Prostate gland (tissue), 2 donors: ENCODE measurements around the gene PPP4R4. TPM values are rescaled to one million over a fixed set of nuclear protein-coding genes. Genes with fewer than 3 reads are reported as not detected.

Experiments used
- DNase-seq: peaks from one replicate; pipeline ENCODE4 v3.0.0-alpha.2; 2019; ENCODE audit warnings: low spot score
- H3K27ac ChIP-seq, 2 donors: fragments of 200-600 bp; sonication (generic); 2 replicates each; pipeline ENCODE4 v1.5.1; 2017 to 2019
- H3K27me3 ChIP-seq: fragments of 200-600 bp; sonication (generic); replicated peaks from 2 replicates; pipeline ENCODE4 v1.5.1; 2019; ENCODE audit not compliant: insufficient read depth
- H3K36me3 ChIP-seq, 2 donors: fragments of 200-600 bp; sonication (generic); 1 replicate in 1 of 2; 2 replicates in 1 of 2; pipeline versions ENCODE4 v1.5.1 to v1.8.1; 2017 to 2019
- H3K4me1 ChIP-seq: fragments of 200-600 bp; sonication (generic); replicated peaks from 2 replicates; pipeline ENCODE4 v1.5.1; 2019
- H3K4me3 ChIP-seq, 2 donors: fragments of 200-600 bp; sonication (generic); 2 replicates each; pipeline ENCODE4 v1.5.1; 2017 to 2019
- H3K9me3 ChIP-seq: fragments of 200-600 bp; sonication (generic); 2 replicates; pipeline ENCODE4 v1.5.1; 2017
- CTCF ChIP-seq, 4 experiments: fragments of 200-600 bp in 2 of 4; fragments of 450-650 bp in 2 of 4; sonication (generic) in 2 of 4; IDR thresholded peaks; 1 replicate in 3 of 4; 2 replicates in 1 of 4; pipeline ENCODE4 v1.5.1; 2016 to 2019; ENCODE audit warnings: antibody characterized with exemption in 4 of 4, mild to moderate bottlenecking in 2 of 4, moderate library complexity in 2 of 4
- POLR2A ChIP-seq: fragments of 450-650 bp; IDR thresholded peaks from one replicate; pipeline ENCODE4 v1.6.1; 2016; ENCODE audit warnings: antibody characterized with exemption, mild to moderate bottlenecking
- POLR2AphosphoS5 ChIP-seq: sonication (generic); formaldehyde crosslinking; IDR thresholded peaks from one replicate; pipeline ENCODE4 v1.6.1; 2017; ENCODE audit warnings: antibody characterized with exemption
- WGBS: methylation state at CpG from one replicate; pipeline ENCODE4 v1.1.5; 2018; 5-methylcytosine and 5-hydroxymethylcytosine counted together
- intact Hi-C: fragments of 100-400 bp; cut with DNase I; formaldehyde crosslinking; loops from one replicate; pipeline ENCODE4 v1.14.2; 2022
- total RNA-seq, 2 donors: library from RNA; depleted of rRNA; stranded (reverse); fragments of >200 nt; gene quantifications; one replicate each; pipeline ENCODE4 v1.1.0, GENCODE V29; 2016

Gene PPP4R4
- total RNA-seq, 2 donors from 2014 or later = 0.32 to 9.5 TPM

GRCh38 chr14:94129758-94130414, 44.2 kb upstream of the PPP4R4 start:
- peak overlapping the region; percentile 56 to 62 for H3K27ac ChIP-seq
- peak overlapping the region; percentile 26 to 33 for H3K4me3 ChIP-seq
- intact Hi-C loops = loop anchor here (5.0 to 10.0 kb wide), 2 partner anchors 48 to 195 kb away; partner anchors contain the start of genes DDX24 and IFI27L1
- no peak for DNase-seq
- no peaks in the 10 kb centered on the region for H3K4me1 ChIP-seq
- no peaks in the 10 kb centered on the region for H3K36me3 ChIP-seq
- WGBS = under 1% methylated on average over 12 of the region's 12 CpGs
- no peaks in the 10 kb centered on the region for H3K9me3 ChIP-seq
- TF ChIP-seq CTCF (IDR thresholded peaks at IDR 0.05) = no peak
- TF ChIP-seq POLR2AphosphoS5 = no peak
- TF ChIP-seq POLR2A = no peak
- H3K27me3 ChIP-seq = no peaks in the 10 kb centered on the region

- TF ChIP-seq POLR2AphosphoS5 = no peak
- peak; percentile 36 to 68 (median 60) for TF ChIP-seq CTCF (IDR thresholded peaks at IDR 0.05)
- intact Hi-C loops = loop anchor here (10.0 kb wide), 1 partner anchor 198 kb away; no protein-coding TSS in a partner anchor
- Histone ChIP-seq H3K4me3 (no peak overlapping the region), H3K4me1 (no peaks in the 10 kb centered on the region), H3K27me3 (no peaks in the 10 kb centered on the region), H3K36me3 (no peaks in the 10 kb centered on the region), H3K9me3 (no peaks in the 10 kb centered on the region), H3K27ac (no peak overlapping the region)
- peak; percentile 37 for DNase-seq
- WGBS = 45% methylated on average over 4 of the region's 4 CpGs
Measured at GRCh38 chr14:94132285-94132887, 41.7 kb upstream of the PPP4R4 start.

GRCh38 chr14:94135476-94135875, 38.6 kb upstream of the PPP4R4 start:
- Histone ChIP-seq H3K27ac (no peak overlapping the region), H3K4me3 (no peak overlapping the region), H3K27me3 (no peaks in the 10 kb centered on the region), H3K9me3 (no peaks in the 10 kb centered on the region), H3K4me1 (no peaks in the 10 kb centered on the region), H3K36me3 (no peaks in the 10 kb centered on the region)
- TF ChIP-seq CTCF (IDR thresholded peaks at IDR 0.05) (no peak), POLR2AphosphoS5 (no peak), POLR2A (no peak)
- WGBS = 82% methylated on average over 4 of the region's 4 CpGs
- intact Hi-C loops = loop anchor here (10.0 kb wide), 1 partner anchor 201 kb away; no protein-coding TSS in a partner anchor
- no peak for DNase-seq

GRCh38 chr14:94136575-94137331, 37.4 kb upstream of the PPP4R4 start:
- Histone ChIP-seq H3K27me3 (no peaks in the 10 kb centered on the region), H3K9me3 (no peaks in the 10 kb centered on the region), H3K4me1 (no peaks in the 10 kb centered on the region), H3K27ac (no peak overlapping the region), H3K36me3 (no peaks in the 10 kb centered on the region), H3K4me3 (no peak overlapping the region)
- 27% methylated on average over 18 of the region's 18 CpGs for WGBS
- TF ChIP-seq POLR2A (no peak), CTCF (IDR thresholded peaks at IDR 0.05) (peak; percentile 83 to 93 (median 90)), POLR2AphosphoS5 (peak; percentile 48)
- intact Hi-C loops = loop anchor here (2.0 to 10.0 kb wide), 2 partner anchors 100 to 202 kb away; no protein-coding TSS in a partner anchor
- peak; percentile 84 for DNase-seq
